Transverse colon (tissue), 4 donors: ENCODE data around the gene FZD8. TPM values are rescaled to one million over a fixed set of nuclear protein-coding genes. Genes with fewer than 3 reads are reported as not detected.

ENCODE experiments used
- DNase-seq: peaks from one replicate; pipeline ENCODE4 v3.0.0-alpha.2; 2019
- H3K27ac ChIP-seq, 4 donors: fragments of 200-600 bp; sonication (generic); 2 replicates each; pipeline ENCODE4 v1.5.1; 2016 to 2018; ENCODE audit warnings: inconsistent platforms in 4 of 4
- H3K27me3 ChIP-seq: fragments of 200-600 bp; sonication (generic); 2 replicates; pipeline ENCODE4 v1.5.1; 2017; ENCODE audit warnings: inconsistent platforms
- H3K36me3 ChIP-seq, 4 donors: fragments of 200-600 bp; sonication (generic); 2 replicates each; pipeline ENCODE4 v1.5.1; 2017 to 2019; ENCODE audit warnings: inconsistent platforms in 4 of 4
- H3K4me1 ChIP-seq, 4 donors: fragments of 200-600 bp; sonication (generic); 2 replicates each; pipeline ENCODE4 v1.5.1; 2017 to 2020; ENCODE audit warnings: inconsistent platforms in 4 of 4
- H3K4me3 ChIP-seq, 4 donors: fragments of 200-600 bp; sonication (generic); 1 replicate in 1 of 4; 2 replicates in 3 of 4; pipeline versions ENCODE4 v1.5.1 to v1.6.1; 2017 to 2019; ENCODE audit warnings: inconsistent platforms in 4 of 4
- H3K9me3 ChIP-seq, 2 donors: fragments of 200-600 bp; sonication (generic); 2 replicates each; pipeline ENCODE4 v1.5.1; 2017 to 2019; ENCODE audit warnings: inconsistent platforms in 2 of 2
- EP300 ChIP-seq: sonication (generic); formaldehyde crosslinking; IDR thresholded peaks from one replicate; pipeline ENCODE4 v1.6.1; 2017; ENCODE audit warnings: antibody characterized with exemption, low read depth
- POLR2A ChIP-seq: fragments of 450-650 bp; IDR thresholded peaks from one replicate; pipeline ENCODE4 v1.6.1; 2016; ENCODE audit warnings: antibody characterized with exemption, mild to moderate bottlenecking, moderate library complexity
- POLR2AphosphoS5 ChIP-seq, 3 donors: sonication (generic); formaldehyde crosslinking; IDR thresholded peaks; one replicate each; pipeline ENCODE4 v1.6.1; 2016; ENCODE audit warnings: antibody characterized with exemption in 3 of 3
- WGBS, 2 donors: methylation state at CpG; one replicate each; pipeline ENCODE4 v1.1.5; 2018; ENCODE audit warnings: low coverage in 1 of 2; 5-methylcytosine and 5-hydroxymethylcytosine counted together
- in situ Hi-C, 4 donors: fragments of 200-750 bp; cut with MboI; loops; one replicate each; pipeline versions ENCODE4 v1.15.0 to v1.15.1; 2017; ENCODE audit warnings: low sequenced_read_pairs in 3 of 4, low pct_ligation_motif_present in 1 of 4, low pct_unique_long_range_greater_than_20kb in 1 of 4
- intact Hi-C: fragments of 100-400 bp; cut with DNase I; formaldehyde crosslinking; loops from one replicate; pipeline ENCODE4 v1.15.1; 2023; ENCODE audit warnings: low total_unique reads
- total RNA-seq, 4 donors: library from RNA; depleted of rRNA; stranded (reverse); fragments of >200 nt; gene quantifications; one replicate each; pipeline ENCODE4 v1.1.0, GENCODE V29; 2016
- TF ChIP-seq, protein P1 (sequence below), 5 experiments: fragments of 200-600 bp in 3 of 5; fragments of 450-650 bp in 2 of 5; sonication (generic) in 3 of 5; IDR thresholded peaks; 1 replicate in 2 of 5; 2 replicates in 3 of 5; pipeline ENCODE4 v1.5.1; 2016 to 2017; ENCODE audit warnings: antibody characterized with exemption in 5 of 5, inconsistent platforms in 3 of 5, mild to moderate bottlenecking in 2 of 5, moderate library complexity in 1 of 5

FZD8 gene
- total RNA-seq, 4 donors from 2014 or later: 8.6 to 14.9 (median 10.6) TPM

DNA sequence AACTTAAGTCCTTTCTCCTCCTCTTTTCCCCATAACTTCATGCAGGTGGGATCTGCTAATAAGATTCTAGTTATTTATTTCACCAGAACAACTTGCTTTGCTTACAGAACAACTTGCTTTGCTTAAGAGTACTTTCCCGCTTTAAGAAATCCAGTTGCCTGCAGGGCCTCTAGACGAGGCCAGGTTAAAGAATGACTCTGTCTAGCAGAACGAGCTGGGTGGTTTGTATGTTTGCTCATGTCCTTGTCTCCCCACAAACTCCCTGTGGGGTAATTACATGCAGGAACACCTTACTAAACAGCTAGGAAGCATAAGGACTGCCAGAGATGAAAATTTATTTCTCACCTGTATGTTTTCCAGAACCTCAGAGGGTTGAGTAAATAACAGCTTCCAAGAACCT lies 8.8 kb upstream of the FZD8 start:
- intact Hi-C loops: no loop called here

DNA sequence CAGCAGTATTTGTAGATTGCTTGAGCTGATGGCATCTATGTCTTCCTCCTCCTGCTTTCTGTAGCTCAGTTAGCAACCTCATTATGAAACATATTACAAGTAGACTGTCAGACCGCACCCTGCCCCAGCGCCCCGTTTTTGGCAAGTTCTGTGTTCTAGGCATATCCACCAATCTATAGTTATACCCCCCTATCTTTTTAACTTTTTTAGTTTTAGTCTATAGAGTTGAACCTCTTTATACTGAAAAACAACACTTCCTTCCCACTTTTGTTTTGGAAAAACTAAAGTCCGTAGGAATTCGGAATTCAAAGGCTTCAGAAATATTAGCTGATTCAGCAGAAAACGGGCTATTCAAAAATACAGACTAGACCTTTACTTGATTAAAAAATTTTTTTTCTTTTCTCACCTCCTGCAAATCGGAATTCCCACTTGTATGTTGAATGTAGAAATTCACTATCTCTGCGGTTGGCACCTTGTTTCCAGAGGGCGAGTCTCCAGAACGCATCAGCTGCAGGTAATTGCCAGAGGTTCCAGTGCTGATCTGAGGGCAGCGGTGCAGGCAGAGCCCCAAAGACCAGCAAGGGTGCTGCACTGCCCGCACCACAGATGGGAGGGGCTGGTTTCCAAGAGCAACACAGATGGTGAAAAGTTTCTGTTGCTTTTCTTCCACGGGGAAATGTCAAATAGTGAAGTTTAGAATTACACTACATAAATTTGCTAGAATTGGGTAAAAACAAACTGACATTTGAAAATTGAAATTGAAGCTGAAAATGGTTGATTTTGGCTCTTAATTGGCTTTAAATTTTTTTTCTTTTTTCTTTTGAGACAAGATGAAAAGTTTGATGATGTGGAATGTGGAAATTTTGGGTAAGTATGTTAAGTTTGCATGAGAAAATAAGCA lies 2.2 kb upstream of the FZD8 start:
- H3K4me3 ChIP-seq: peak overlapping the region; percentile 18 to 94 (median 82)
- in situ Hi-C loops: loop anchor here (25.0 kb wide), 3 partner anchors 268 to 1143 kb away; no protein-coding TSS in a partner anchor
- intact Hi-C loops: no loop called here
- no peaks in the 10 kb centered on the region for H3K9me3 ChIP-seq
- H3K4me1 ChIP-seq: peaks cover 0 to 28% (median 26%) of the 10 kb centered on the region in 4 donors
- WGBS, 2 donors: 0 to 14% methylated on average over 8 to 13 of the region's 13 CpGs
- peak; percentile 13 for DNase-seq
- H3K27ac ChIP-seq: peak overlapping the region; percentile 92 to 96 (median 94)
- no peaks in the 10 kb centered on the region for H3K36me3 ChIP-seq
- H3K27me3 ChIP-seq: peaks cover 11% of the 10 kb centered on the region
- no peak for TF ChIP-seq POLR2A
- no peak for TF ChIP-seq EP300
- no peak for TF ChIP-seq POLR2AphosphoS5 (IDR thresholded peaks at IDR 0.05)
- TF ChIP-seq, protein P1, sequence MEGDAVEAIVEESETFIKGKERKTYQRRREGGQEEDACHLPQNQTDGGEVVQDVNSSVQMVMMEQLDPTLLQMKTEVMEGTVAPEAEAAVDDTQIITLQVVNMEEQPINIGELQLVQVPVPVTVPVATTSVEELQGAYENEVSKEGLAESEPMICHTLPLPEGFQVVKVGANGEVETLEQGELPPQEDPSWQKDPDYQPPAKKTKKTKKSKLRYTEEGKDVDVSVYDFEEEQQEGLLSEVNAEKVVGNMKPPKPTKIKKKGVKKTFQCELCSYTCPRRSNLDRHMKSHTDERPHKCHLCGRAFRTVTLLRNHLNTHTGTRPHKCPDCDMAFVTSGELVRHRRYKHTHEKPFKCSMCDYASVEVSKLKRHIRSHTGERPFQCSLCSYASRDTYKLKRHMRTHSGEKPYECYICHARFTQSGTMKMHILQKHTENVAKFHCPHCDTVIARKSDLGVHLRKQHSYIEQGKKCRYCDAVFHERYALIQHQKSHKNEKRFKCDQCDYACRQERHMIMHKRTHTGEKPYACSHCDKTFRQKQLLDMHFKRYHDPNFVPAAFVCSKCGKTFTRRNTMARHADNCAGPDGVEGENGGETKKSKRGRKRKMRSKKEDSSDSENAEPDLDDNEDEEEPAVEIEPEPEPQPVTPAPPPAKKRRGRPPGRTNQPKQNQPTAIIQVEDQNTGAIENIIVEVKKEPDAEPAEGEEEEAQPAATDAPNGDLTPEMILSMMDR (IDR thresholded peaks at IDR 0.05): no peak

More for the DNA sequence above, 8.8 kb upstream of the FZD8 start:
- no peak for TF ChIP-seq EP300
- TF ChIP-seq POLR2A: no peak
- TF ChIP-seq POLR2AphosphoS5 (IDR thresholded peaks at IDR 0.05): no peak
- TF ChIP-seq, protein P1 (IDR thresholded peaks at IDR 0.05): no peak
- DNase-seq: no peak
- H3K9me3 ChIP-seq: no peaks in the 10 kb centered on the region
- in situ Hi-C loops: loop anchor here in 1 of 4 donors (25.0 kb wide), 1 partner anchor 286 kb away; no protein-coding TSS in a partner anchor
- H3K4me3 ChIP-seq: no peak overlapping the region
- H3K27me3 ChIP-seq: no peaks in the 10 kb centered on the region
- WGBS, 2 donors: 47 to 55% methylated on average over 3 of the region's 3 CpGs
- no peaks in the 10 kb centered on the region for H3K36me3 ChIP-seq
- no peak overlapping the region for H3K27ac ChIP-seq
- no peaks in the 10 kb centered on the region for H3K4me1 ChIP-seq

DNA sequence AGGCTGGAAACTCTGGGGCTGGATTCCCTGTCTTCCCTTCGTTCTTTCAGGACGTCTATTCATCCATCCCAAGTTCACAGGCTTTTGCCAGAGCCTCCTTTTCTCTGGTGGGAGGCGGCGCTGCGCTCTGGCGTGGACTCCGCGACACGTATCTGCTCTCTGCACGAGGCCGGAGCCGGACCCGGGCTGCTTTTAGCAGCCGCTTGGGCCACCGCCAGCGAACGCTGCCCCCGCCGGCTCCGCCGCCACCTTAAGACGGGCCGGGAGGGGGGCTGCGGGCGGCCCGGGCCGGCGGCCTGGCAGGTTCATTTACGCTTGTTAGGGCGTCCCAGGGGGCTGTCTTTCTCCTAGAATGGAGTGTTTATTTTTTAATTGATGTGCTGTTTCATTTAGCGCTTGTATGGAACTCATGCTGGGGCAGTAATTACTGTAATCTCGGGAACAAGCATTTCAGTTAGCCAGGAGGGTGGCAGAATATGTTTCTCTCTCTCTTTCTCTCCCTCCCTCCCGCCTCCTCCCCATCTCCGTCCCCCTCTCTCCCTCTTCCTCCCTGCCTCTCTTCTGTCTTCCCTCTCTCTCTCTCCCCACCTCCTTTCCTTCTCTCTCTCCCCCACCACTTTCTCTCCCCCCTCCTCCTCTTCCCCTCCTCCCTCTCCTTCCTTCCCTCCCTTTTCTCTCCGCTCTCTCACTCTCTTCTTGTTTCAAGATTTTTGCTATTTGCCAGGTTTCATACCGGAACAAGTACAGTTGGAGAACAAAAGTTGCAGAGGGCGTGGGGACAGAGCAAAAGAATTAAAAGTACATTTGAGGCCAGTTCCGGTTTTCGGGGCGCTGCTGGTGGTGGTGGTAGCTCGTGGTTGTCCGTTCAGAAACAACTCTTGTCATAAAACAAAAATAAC lies 1.3 kb upstream of the FZD8 start:
- Histone ChIP-seq H3K4me1 (peaks cover 0 to 28% (median 26%) of the 10 kb centered on the region in 4 donors), H3K27ac (peak overlapping the region; percentile 92 to 96 (median 94)), H3K4me3 (peak overlapping the region; percentile 53 to 94 (median 82)), H3K27me3 (peaks cover 11% of the 10 kb centered on the region), H3K36me3 (no peaks in the 10 kb centered on the region), H3K9me3 (no peaks in the 10 kb centered on the region)
- WGBS, 2 donors: 0% methylated on average over 2 to 40 of the region's 42 CpGs
- TF ChIP-seq POLR2AphosphoS5 (IDR thresholded peaks at IDR 0.05) (no peak), EP300 (no peak), POLR2A (no peak)
- TF ChIP-seq, protein P1 (IDR thresholded peaks at IDR 0.05): no peak
- intact Hi-C loops (no loop called here), in situ Hi-C loops (loop anchor here (25.0 kb wide), 3 partner anchors 269 to 1144 kb away; no protein-coding TSS in a partner anchor)
- peak; percentile 66 for DNase-seq
